Activated B cell treated with CpG ODN at 0.5 μM for 24 hours (primary cell): ENCODE data around the gene SOBP. TPM values are rescaled to one million over a fixed set of nuclear protein-coding genes. Genes with fewer than 3 reads are reported as not detected.

Experiments used
- ATAC-seq: fragments of 200-7000 bp; cut with Tn5 transposase; one replicate; pipeline ENCODE4 v1.10.0; 2021; ENCODE audit warnings: low read depth, mild to moderate bottlenecking, moderate library complexity
- CTCF ChIA-PET: fragments of 350-600 bp; sonication (Branson Sonifier 250); formaldehyde crosslinking; loops from one replicate; lab custom pipeline; 2021; ENCODE audit warnings: antibody characterized with exemption; lab: Charles Lee
- POLR2A ChIA-PET: fragments of 350-600 bp; sonication (Branson Sonifier 250); formaldehyde crosslinking; loops from one replicate; lab custom pipeline; 2021; ENCODE audit warnings: antibody characterized with exemption; lab: Charles Lee
- DNase-seq: peaks from one replicate; pipeline ENCODE4 v3.0.0; 2022
- H3K27ac Mint-ChIP-seq: one replicate; pipeline ENCODE4 v1.8.0; 2020; ENCODE audit warnings: mixed read lengths
- H3K27me3 Mint-ChIP-seq: one replicate; pipeline ENCODE4 v1.8.0; 2021; ENCODE audit warnings: mixed read lengths
- H3K36me3 Mint-ChIP-seq: one replicate; pipeline ENCODE4 v1.8.0; 2021; ENCODE audit warnings: low read depth, mixed read lengths
- H3K4me1 Mint-ChIP-seq: one replicate; pipeline ENCODE4 v1.8.0; 2021; ENCODE audit warnings: mixed read lengths
- H3K4me3 Mint-ChIP-seq: one replicate; pipeline ENCODE4 v1.8.0; 2020; ENCODE audit warnings: mild to moderate bottlenecking, mixed read lengths
- H3K9me3 Mint-ChIP-seq: one replicate; pipeline ENCODE4 v1.8.0; 2020; ENCODE audit warnings: mixed read lengths
- CTCF ChIP-seq: fragments of 200-600 bp; IDR thresholded peaks from one replicate; pipeline ENCODE4 v1.8.0; 2022; ENCODE audit warnings: antibody characterized with exemption, mild to moderate bottlenecking
- intact Hi-C: fragments of 100-400 bp; cut with micrococcal nuclease; formaldehyde crosslinking; loops from one replicate; pipeline ENCODE4 v1.15.1; 2024
- total RNA-seq: library from RNA; stranded (reverse); gene quantifications from 2 replicates; pipeline ENCODE4 v1.2.3, GENCODE V29; 2022

SOBP gene
- total RNA-seq, 1 donor from 2014 or later, result 1.1 TPM

GRCh38 chr6:107666981-107667601, 177.2 kb downstream of the SOBP start:
- ATAC-seq (no peak), DNase-seq (no peak)
- H3K27me3 Mint-ChIP-seq, result no peaks in the 10 kb centered on the region
- H3K9me3 Mint-ChIP-seq, result no peaks in the 10 kb centered on the region
- no peak for TF ChIP-seq CTCF
- POLR2A ChIA-PET, result interaction anchor here (0.6 to 5.6 kb wide), 2 partner anchors 9 to 35 kb away, joined by 3 to 59 read pairs; no protein-coding TSS in a partner anchor
- H3K36me3 Mint-ChIP-seq, result no peaks in the 10 kb centered on the region
- intact Hi-C loops, result no loop called here
- H3K4me3 Mint-ChIP-seq, result no peak overlapping the region
- peak overlapping the region; percentile 27 for H3K27ac Mint-ChIP-seq
- peaks cover 69% of the 10 kb centered on the region for H3K4me1 Mint-ChIP-seq
- CTCF ChIA-PET, result interaction anchor here (1.0 kb wide), 1 partner anchor 207 kb away, joined by 3 read pairs; the partner anchor contains the start of gene PDSS2

DNA sequence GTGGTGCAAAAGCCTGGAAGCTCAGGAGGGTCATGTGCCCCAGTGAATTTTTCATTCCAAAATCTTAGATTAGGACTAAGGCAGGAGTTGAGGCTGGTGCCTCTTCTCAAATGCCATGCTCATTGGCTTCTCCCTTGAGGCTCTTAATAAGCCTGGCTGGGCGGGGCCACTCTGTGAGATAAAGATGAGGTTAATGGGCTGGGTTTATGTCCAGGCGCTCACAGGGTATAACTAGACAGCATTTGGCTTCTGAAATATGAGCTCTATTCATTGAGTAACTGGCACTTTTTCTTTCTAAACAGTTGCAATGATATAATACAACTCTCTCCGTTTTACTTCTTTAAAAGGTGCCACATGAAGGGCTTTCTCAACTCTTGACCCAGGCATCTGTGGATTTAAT, 177.9 kb downstream of the SOBP start:
- H3K4me1 Mint-ChIP-seq, result peaks cover 71% of the 10 kb centered on the region
- no peak overlapping the region for H3K27ac Mint-ChIP-seq
- no peaks in the 10 kb centered on the region for H3K9me3 Mint-ChIP-seq
- intact Hi-C loops, result no loop called here
- DNase-seq (no peak), ATAC-seq (no peak)
- H3K4me3 Mint-ChIP-seq, result no peak overlapping the region
- POLR2A ChIA-PET, result interaction anchor here (5.6 kb wide), 1 partner anchor 9 kb away, joined by 59 read pairs; no protein-coding TSS in a partner anchor
- CTCF ChIA-PET, result interaction anchor here (1.0 kb wide), 1 partner anchor 208 kb away, joined by 3 read pairs; the partner anchor contains the start of gene PDSS2
- TF ChIP-seq CTCF, result no peak
- no peaks in the 10 kb centered on the region for H3K27me3 Mint-ChIP-seq
- H3K36me3 Mint-ChIP-seq, result no peaks in the 10 kb centered on the region

GRCh38 chr6:107668743-107669474, 179.0 kb downstream of the SOBP start:
- Mint-ChIP-seq H3K9me3 (no peaks in the 10 kb centered on the region), H3K4me3 (peak overlapping the region; percentile 32), H3K27me3 (no peaks in the 10 kb centered on the region), H3K27ac (peak overlapping the region; percentile 76), H3K36me3 (no peaks in the 10 kb centered on the region), H3K4me1 (peaks cover 71% of the 10 kb centered on the region)
- ATAC-seq (peak; percentile 88), DNase-seq (peak; percentile 32)
- CTCF ChIA-PET, result interaction anchor here (3.8 to 8.1 kb wide), 2 partner anchors 11 to 350 kb away, joined by 22 to 51 read pairs; no protein-coding TSS in a partner anchor
- TF ChIP-seq CTCF, result no peak
- POLR2A ChIA-PET, result interaction anchor here (0.5 to 5.6 kb wide), 4 partner anchors 10 to 553 kb away, joined by 3 to 59 read pairs (median 6); partner anchors contain the start of gene PDSS2
- intact Hi-C loops, result loop anchor here (1.0 kb wide), 2 partner anchors 11 to 210 kb away; partner anchors contain the start of gene PDSS2

DNA sequence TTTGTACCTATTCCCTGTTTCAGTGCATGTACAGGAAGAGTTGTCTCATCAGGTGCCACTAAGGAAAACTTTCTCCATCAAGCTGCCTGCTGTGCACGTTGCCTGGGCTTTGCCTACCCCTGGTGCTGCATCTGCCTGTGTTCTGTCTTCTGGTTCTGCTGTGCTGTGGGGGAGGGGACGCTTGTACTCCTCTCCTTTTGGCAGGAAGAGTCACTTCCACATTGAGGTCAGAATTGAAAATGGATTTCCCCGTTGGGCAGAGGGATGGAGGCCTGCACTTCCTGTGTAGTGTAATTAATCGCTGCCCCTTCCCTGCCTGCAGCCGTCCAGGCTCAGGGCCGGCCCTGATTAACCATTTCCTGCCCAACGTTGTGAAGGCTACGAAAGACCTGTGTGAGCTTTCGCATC, 180.9 kb downstream of the SOBP start:
- POLR2A ChIA-PET, result interaction anchor here (0.6 to 5.6 kb wide), 6 partner anchors 12 to 212 kb away, joined by 3 to 59 read pairs (median 6); partner anchors contain the start of gene PDSS2
- CTCF ChIA-PET, result interaction anchor here (1.4 to 8.1 kb wide), 4 partner anchors 13 to 352 kb away, joined by 3 to 51 read pairs (median 16); no protein-coding TSS in a partner anchor
- no peaks in the 10 kb centered on the region for H3K27me3 Mint-ChIP-seq
- H3K4me3 Mint-ChIP-seq, result peak overlapping the region; percentile 54
- H3K9me3 Mint-ChIP-seq, result no peaks in the 10 kb centered on the region
- ATAC-seq (peak; percentile 28), DNase-seq (peak; percentile 34)
- intact Hi-C loops, result no loop called here
- no peaks in the 10 kb centered on the region for H3K36me3 Mint-ChIP-seq
- TF ChIP-seq CTCF, result no peak
- peaks cover 72% of the 10 kb centered on the region for H3K4me1 Mint-ChIP-seq
- peak overlapping the region; percentile 84 for H3K27ac Mint-ChIP-seq
